Right ventricle myocardium inferior (tissue), 1 donor: Measurements from ENCODE around the gene TWIST2. TPM values are rescaled to one million over a fixed set of nuclear protein-coding genes. Genes with fewer than 3 reads are reported as not detected.

ENCODE experiments used
- ATAC-seq: fragments of 200-7000 bp; cut with Tn5 transposase; one replicate; pipeline ENCODE4 v1.9.1; 2020; ENCODE audit warnings: mild to moderate bottlenecking, moderate library complexity
- DNase-seq: peaks from one replicate; pipeline ENCODE4 v3.0.0; 2021; ENCODE audit errors: missing footprints
- intact Hi-C: fragments of 100-400 bp; cut with DNase I; formaldehyde crosslinking; loops from one replicate; pipeline ENCODE4 v1.11.0; 2022
- total RNA-seq: library from RNA; stranded (reverse); fragmentation: NEBNext Ultra II Directional; extraction: Animal tissue kit (Norgen Biotek cat#: 25700); gene quantifications from one replicate; pipeline ENCODE4 v1.2.1, GENCODE V29; 2021
- donor health status: DM: no; HTN: yes; CAD: no; lungs with severe emphysema.

TWIST2 gene
- total RNA-seq, 1 donor from 2014 or later = 2.6 TPM

GRCh38 chr2:238866656-238867277, 18.9 kb downstream of the TWIST2 start:
- ATAC-seq = no peak
- intact Hi-C loops = no loop called here

DNA sequence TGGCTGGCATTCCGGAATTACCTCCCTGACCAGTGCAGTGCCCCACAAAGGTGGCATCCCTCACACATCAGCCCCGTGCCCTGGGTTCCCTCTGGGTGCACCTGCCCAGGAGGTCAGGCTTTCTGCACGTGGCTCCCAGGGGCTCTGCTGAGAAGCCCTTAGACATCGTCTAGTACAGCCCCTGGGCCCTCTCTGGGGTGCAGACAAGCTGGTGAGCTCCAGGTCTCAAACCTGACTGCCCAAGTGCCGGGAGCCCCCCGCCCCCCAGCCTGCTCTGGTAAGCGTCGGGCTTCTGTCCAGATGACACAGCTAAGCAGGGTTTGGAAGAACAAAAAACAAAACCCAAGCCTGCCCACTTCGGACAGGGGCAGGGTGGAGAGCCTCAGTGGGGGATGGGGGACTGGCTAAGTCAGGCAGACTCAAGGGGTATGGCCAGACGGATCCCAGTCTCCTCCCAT, 20.2 kb downstream of the TWIST2 start:
- no peak for ATAC-seq
- intact Hi-C loops = no loop called here
- DNase-seq = no peak

More at GRCh38 chr2:238866656-238867277, 18.9 kb downstream of the TWIST2 start:
- no peak for DNase-seq

DNA sequence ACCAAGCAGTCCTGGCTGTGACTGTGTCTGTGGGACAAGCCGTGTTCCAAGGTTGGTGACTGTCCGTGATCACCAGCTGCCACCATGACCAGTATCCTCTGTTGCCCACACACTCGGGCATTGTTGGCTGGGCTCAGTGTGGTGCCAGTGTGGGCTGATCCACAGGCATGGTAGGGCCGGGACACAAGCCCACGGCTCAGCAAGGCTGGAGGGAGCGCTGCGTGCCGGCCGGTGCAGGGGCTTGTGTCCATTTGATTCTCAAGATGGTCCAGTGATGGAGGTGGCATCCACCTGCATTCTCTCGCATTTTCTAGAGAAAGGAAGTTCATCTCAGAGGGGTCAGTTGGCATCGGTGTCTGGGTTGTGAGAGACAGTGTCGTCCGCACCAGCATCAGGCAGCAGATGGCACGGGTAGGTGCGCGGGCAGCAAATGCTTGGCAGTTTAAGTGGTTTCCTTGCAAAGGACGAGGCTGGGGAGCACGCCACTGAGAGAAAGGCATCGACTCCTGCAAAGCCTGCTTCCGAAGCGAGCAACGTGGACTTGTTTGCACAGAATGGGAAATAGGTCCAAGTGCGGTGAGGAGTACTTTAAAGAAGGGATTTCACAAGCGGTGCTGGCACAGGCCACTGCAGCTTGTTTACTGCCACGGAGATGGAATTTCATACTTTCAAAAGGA, 20.9 kb downstream of the TWIST2 start:
- intact Hi-C loops = no loop called here
- DNase-seq (peak; percentile 85), ATAC-seq (peak; percentile 55)

DNA sequence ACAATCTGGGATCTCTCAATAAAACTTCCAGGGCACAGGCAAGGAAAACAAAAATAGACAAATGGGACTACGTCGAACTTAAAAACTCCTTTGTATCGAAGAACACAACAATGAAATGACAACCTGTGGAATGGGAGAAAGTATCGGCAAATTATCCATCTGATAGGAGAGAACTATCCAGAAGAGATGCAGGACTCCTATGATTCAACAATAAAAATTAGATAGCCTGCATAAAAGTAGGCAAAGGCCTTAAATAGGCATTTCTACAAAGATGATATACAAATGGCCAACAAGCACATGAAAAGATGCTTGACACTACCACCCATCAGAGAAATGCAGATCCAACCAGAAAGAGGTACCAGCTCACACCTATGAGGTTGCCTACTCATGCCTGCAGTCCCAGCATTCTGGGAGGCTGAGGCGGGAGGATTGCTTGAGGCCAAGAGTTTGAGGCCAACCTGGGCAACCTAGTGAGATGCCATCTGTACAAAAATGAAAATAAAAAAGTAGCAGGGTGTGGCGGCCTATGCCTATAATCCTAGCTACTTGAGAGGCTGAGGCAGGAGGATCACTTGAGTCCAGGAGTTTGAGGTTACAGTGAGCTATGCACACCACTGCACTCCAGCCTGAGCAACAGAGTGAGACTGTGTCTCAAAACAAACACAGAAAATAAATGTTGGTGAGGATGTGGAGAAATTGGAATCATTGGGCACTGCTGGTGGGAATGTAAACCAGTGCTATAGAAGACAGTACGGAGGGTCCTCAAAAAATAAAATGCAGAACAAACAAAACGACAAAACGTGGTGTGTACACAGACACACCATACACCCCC, 21.6 kb downstream of the TWIST2 start:
- ATAC-seq = no peak
- intact Hi-C loops = no loop called here
- no peak for DNase-seq

DNA sequence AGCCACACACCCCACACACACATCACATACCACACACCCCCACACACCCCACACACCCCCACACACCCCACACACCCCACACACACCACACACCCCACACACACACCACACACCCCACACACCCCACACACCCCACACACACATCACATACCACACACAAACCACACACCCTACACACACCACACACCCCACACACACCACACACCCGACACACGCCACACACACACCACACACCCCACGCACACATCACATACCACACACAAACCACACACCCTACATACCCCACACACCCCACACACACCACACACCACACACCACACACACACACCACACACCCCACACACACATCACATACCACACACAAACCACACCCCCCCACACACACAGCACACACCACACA, 22.4 kb downstream of the TWIST2 start:
- DNase-seq (no peak), ATAC-seq (no peak)
- intact Hi-C loops = no loop called here

GRCh38 chr2:238872026-238872425, 24.1 kb downstream of the TWIST2 start:
- DNase-seq (no peak), ATAC-seq (no peak)
- intact Hi-C loops = no loop called here

GRCh38 chr2:238872628-238873380, 24.9 kb downstream of the TWIST2 start:
- no peak for DNase-seq
- ATAC-seq = no peak
- intact Hi-C loops = no loop called here

- intact Hi-C loops = no loop called here
- ATAC-seq = no peak
- no peak for DNase-seq
Measured at GRCh38 chr2:238873381-238873801, 25.5 kb downstream of the TWIST2 start.

DNA sequence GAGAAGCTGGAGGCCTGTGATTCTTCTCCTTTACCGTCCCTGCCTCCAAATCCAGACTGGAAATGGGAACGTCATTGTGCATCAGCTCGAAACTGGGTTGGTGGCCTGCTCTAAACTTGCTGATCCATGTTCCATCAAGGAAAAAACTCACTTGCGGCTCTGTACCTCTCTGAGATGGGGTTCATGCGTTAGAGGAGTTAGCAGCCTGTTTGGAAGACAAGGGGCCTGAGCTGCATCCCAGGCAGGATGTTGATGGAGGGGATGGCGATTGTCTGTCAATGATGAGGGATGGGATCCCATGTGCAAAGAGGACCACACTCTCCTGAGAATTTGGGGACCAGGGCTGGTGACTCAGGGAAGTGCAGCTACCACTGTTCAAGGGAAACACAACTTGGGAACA, 26.0 kb downstream of the TWIST2 start:
- ATAC-seq (no peak), DNase-seq (no peak)
- intact Hi-C loops = no loop called here

GRCh38 chr2:238874330-238875050, 26.6 kb downstream of the TWIST2 start:
- ATAC-seq (no peak), DNase-seq (no peak)
- intact Hi-C loops = no loop called here

DNA sequence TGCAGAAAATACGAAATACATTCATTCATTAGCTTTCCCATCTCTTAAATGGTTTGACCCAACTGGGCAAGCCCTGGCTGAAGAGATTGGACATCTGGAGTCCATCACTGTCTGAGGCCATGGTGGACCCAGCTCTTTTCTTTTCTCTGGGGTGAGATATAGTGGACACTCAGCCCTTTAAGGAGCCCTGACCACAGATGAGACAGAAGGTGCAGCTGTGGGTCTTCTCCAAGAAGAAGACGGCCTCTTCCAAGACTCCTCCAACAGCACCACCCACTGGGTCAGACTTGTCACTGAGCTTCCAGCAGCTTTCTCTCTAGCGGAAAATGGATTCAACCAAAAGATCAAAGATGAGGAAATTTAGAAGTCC, 27.2 kb downstream of the TWIST2 start:
- ATAC-seq (peak; percentile 27), DNase-seq (no peak)
- intact Hi-C loops = no loop called here

GRCh38 chr2:238875471-238876231, 27.8 kb downstream of the TWIST2 start:
- DNase-seq (no peak), ATAC-seq (no peak)
- intact Hi-C loops = no loop called here

DNA sequence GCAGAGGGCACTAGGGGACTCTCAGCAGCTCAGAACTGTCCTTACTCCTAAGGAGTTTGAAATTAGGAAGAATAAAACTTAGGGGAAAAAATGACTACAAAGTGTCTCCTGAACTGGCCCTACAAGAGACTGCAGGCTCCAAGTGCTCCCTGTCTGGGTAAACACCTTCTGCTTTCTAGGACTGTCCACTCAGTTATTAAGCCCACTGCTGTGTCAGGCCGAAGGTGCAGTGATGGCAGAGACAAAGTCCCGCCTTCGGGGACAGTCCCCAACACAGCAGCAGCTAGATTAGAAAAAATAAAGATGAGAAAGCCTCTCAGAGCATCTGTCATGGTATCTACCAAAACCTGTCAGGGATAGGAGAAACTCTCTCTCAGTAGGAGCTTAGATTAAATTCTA, 28.3 kb downstream of the TWIST2 start:
- no peak for ATAC-seq
- intact Hi-C loops = no loop called here
- no peak for DNase-seq

- intact Hi-C loops = no loop called here
- no peak for ATAC-seq
- DNase-seq = no peak
Measured at GRCh38 chr2:238878051-238878735, 30.3 kb downstream of the TWIST2 start.

DNA sequence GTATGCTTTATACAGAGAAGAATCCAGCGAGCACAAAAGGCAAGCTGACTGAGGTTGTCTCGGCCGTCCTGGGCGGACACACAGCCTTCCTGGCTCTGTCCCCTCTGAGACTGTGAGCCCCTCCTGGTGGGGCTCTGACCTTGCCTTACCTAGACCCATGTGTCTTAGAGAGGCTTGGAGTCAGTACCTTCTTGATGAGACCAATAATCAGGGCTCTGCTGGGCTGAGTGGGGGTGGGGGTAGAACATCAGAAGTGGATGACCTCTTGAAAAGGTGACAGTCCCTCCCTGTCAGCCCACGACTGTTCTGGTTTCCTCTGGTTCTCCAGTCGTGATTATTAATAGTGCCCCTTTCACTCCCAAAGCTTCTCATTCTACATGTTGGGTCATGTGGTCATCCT, 31.2 kb downstream of the TWIST2 start:
- DNase-seq (no peak), ATAC-seq (no peak)
- intact Hi-C loops = no loop called here

DNA sequence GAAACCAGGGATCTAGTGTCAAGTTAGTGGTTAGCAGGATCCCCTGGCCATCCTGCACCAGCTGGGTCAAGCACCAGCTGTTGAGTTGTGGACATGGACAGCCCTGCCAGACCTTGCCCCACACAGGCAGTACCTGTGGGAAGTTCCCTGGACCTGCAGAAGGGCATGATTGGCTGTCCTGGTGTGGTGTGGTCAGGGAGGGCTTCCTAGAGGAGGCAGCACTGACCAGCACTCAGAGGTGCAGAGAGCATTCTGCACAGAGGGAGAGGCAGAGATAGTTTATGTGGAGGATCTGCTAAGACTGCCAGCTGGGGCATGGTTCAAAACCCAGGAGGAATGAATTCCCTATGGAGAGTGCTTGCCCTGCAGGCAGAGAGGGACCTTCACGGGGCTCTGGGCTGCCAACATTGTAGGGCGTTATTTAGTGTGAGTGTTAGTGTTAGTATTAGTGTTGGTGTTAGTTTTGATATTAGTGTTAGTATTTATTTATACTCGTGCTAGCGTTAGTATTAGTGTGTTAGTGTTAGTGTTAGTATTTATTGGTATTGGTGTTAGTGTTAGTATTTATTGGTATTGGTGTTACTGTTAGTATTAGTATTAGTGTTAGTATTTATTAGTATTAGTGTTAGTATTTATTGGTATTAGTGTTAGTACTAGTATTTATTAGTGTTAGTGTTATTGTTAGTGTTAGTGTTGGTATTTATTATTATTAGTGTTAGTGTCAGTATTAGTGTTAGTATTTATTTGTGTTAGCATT, 31.9 kb downstream of the TWIST2 start:
- intact Hi-C loops = no loop called here
- no peak for DNase-seq
- ATAC-seq = no peak
